GM19023 (cell line): Measurements from ENCODE around the gene SASH3.
"Not testable (repeated sequence)": the region's sequence is repeated elsewhere in the genome, so short reads cannot be mapped to it uniquely, and the experiment has no call there.

ENCODE experiments used
- ATAC-seq: cut with Tn5 transposase; IDR thresholded peaks from one replicate; pipeline ENCODE4 v1.9.1; 2021; ENCODE audit warnings: mild to moderate bottlenecking, moderate library complexity; ENCODE audit not compliant: unreplicated experiment

The SASH3 gene

DNA sequence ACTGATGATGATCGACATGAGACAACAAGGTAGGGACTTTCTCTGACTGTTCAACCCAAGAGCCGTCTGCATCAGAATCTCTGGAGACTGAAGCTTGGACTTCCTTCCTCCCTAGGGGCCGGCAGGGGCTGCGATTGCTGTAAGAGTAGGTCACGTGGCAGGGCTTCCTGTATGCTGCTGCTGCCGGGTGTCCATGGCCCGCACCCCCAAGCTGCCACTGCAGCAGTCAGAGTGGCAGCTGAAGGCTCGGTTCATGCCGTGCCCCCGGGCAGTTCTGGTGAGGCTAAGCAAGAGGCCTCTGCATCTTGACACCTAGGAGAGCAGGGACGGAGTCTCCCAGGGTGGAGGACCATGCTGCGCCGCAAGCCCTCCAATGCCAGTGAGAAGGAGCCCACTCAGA lies at the start of gene SASH3:
TSS of gene SASH3 (plus strand) at position 203 of the 400 bp plus-strand sequence. CDS start at position 352, 149 bp downstream.
- ATAC-seq: peak; percentile 25

DNA sequence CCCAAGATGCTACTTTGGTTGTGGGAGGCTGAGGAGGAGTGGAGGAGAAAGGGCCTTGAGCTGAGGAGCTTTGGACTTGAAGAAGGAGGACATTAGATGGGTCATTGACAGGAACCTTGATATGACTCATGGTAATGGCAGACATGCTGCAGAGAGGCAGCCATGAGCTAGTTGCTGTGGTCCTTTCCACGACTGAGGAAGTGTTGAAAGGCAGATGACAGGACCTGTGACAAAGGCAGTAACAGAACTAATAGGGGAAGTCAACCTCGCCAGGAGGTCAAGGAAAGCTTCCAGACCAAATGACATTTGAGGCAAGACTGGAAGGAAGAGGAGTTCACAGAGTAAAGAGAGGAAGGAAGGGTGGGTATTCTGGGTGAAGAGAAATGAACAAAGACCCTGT lies 48.5 kb upstream of the SASH3 start:
- ATAC-seq: no peak

DNA sequence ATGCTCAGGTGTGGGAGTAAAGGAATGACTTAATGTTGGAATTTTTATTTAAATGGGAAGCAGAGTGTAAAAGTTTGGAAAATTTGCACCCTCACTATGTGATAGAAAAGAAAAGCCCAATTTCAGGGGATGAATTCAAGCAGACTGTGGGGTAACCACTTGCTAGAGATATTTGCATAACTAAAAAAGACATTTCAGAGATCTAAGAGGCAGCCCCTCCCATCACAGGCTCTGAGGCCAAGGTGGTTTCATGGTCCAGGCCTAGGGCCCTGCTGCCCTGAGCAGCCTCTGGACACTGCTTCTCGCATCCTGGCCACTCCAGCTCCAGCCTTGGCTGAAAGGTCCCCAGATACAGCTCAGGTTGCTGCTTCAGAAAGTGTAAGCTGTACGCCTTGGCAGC lies 46.9 kb upstream of the SASH3 start:
- no peak for ATAC-seq

DNA sequence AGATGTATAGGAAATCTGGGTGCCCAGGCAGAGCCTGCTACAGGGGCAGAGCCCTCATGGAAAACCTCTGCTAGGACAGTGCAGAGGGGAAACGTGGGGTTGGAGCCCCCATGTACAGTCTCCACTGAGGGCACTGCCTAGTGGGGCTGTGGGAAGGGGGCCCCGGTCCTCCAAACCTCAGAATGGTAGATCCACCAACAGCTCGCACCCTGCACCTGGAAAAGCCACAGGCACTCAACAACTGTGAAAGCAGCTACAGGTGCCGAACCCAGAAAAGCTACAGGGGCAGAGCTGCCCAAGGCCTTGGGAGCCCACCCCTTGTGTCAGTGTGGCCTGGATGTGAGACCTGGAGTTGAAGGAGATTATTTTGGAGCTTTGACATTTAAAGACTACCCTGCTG lies 46.4 kb upstream of the SASH3 start:
- no peak for ATAC-seq

DNA sequence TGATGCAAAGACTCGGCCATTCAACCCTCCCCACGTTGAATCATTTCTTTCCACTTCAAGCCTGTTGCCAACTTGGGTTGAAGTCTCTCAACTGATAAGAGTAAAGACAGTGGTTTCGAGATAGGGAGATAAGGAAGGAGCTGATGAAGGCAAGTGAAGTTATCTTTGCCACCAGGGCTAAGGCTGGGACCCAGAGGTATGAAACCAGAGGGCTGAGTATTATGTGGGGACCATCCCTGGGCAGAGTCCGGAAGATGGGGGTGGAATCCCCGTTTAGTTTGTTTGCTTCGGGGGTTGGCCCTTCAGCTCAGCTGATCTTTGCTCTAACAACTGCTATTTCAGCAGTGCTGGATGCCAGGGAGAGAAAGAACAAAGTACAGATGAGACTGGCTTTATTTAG lies 43.3 kb upstream of the SASH3 start:
- ATAC-seq: no peak

DNA sequence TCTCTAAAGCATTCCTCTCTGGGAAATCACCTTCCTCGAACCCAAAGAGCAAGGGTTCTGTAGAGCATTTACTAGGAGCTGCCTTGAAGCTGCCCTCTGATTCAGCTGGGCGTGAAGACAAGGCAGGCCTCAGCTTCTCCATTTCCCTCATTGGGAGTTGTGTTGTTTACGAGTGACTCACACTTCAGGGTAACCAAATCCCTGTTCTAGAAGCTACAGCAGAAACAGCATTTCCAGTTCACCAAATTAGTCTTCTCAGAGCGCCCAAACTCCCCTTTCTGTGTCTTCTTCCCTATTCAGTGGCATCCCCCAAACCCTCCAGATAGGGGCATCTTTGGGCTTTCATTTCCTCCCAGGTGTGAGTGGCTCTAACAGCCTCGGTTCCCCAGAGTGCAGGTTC lies 41.8 kb upstream of the SASH3 start:
- ATAC-seq: no peak

DNA sequence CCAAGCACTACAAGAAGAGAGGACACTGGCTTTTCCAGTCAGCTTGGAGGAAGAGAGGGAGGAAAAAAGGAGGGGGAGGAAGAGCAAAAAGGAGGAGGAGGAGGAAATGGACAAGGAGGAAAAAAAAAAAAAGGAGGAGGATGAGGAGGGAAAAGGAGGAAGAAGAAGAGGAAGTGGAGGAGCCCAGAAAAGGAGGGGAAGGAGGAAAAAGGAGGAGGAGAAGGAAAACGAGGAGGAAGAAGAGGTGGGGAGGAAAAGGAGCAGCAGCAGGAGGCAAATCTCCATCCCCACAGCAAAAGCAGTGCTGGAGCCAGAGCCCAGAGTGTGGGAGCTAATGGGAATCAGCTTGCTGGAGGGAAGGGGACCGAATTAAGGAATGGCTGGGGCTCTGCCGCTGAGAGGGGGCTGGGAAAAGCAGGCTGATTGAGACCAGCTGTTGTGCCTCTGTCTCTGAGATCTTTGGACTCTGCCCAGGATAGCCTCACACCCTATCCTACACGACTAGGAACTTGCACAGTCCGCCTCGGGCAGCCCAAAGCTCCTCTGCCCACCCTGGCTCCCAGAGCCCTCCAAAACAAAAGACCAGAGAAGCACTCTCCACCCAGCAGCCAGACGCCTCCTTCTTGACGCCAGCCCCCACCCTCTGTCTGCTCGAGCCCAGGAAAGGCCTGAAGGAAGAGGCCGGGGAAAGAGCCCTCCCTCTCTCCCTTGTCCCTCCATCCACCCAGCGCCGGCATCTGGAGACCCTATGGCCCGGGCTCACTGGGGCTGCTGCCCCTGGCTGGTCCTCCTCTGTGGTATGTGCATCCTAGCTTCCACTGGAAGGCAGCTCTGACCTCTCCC lies 41.1 kb upstream of the SASH3 start, which contains the start of gene XPNPEP2:
TSS of gene XPNPEP2 (plus strand) at position 514 of the 843 bp plus-strand sequence. CDS start at position 749, 235 bp downstream.
- ATAC-seq: no peak

DNA sequence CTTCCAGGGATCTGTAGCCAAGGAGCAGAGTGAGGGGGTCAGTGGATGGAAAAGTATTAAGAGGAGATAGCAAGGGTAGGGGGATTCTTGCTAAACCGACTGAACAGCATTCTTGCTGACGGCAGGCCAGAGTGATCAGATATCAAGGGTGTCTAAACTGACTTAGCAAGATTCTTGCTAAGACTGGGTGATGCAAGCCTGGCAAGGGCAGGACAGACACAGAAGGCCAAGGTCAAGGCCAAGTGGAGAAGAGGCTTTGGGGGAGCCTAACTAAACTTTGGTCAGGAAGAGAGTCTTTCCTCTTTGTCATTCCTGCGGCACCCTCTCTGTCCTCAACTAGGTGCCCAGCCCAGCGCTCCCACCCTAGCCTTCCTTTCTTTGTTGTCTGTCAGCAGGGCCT lies 40.2 kb upstream of the SASH3 start:
- ATAC-seq: no peak

DNA sequence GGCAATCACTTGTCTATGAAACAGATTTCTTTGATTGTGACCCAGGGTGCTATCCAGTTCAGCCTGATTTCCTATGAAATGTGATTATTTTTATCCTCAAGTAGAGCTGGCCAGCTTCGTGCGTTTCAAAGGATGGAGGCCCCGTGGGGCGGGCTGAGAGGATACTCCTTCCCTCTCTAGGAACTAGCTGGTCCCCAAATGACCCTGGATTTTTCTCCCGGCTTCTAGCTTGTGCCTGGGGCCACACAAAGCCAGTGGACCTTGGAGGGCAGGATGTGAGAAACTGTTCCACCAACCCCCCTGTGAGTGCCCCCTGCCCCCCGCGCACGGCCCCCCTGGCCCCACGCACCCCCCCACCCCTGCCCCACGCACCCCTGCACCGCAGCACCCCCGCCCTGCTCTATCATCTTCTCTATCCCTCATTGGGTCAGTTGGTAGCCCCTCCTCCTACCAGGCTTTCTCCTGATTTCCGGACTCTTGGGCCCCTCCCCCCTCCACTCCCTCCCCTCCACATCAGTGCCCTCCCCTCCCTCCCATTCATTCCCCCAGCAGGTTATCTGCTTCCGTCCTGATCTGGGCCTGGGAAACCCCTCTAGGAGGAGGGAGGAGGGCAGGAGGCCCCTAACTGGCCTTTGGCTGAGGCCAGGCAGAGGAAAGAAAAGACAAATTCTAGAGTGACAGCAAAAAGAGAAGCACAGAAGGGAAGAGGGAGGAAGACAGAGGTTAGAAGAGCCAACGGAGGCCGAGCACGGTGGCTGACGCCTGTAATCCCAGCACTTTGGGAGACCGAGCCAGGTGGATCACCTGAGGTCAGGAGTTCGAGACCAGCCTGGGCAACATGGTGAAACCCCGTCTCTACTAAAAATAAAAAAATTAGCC lies 37.6 kb upstream of the SASH3 start:
- no peak for ATAC-seq

DNA sequence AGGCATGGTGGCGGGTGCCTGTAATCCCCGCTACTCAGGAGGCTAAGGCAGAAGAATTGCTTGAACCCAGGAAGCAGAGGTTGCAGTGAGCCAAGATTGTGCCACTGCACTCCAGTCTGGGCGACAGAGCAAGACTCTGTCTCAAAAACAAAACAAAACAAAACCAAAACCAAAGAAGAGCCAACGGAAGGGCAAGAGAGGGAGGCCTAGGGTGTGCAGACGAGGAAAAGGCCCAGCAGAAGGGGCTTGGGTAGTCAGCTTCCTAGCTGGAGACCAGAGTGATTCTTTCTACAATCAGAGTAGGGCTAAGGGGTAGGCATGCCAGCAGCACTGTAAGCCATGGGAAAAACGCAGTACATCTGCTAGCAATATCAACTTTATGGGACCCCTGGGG lies 37.0 kb upstream of the SASH3 start:
- ATAC-seq: not testable (repeated sequence)

DNA sequence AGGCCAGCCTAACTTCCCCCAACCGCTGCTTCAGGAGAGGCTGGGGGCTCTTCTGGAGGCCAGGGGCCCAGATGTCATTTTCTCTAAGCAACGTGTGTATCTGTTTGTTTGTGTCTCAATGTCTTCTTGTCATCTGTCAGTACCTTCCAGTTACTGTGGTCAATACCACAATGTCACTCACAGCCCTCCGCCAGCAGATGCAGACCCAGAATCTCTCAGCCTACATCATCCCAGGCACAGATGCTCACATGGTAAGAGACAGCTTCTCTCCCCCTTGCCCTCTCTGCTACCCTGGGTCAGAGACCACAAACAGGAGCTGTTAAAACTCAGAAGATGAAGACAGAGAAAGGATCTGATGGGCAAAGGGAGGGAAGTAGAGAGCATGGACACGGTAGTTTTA lies 35.9 kb upstream of the SASH3 start:
- no peak for ATAC-seq

DNA sequence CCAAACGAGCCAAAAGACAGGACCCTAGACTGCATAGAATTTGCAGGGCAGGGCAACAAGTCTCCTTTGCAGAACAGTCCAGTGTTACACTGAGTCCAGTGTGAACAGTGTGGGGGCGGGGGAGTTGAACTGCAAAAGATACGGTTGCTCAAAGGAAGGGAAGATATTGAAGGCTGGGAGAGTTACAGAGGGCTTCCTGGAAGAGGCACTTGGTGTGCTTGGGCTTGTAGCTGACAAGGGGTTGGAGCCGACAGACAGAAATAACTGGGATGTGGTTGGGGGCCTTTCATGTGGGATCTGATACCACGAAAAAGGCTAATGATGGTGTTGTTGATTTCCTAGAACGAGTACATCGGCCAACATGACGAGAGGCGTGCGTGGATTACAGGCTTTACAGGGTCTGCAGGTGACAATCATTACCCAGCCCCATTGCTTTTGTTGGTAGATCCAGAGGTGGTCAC lies 34.9 kb upstream of the SASH3 start:
- no peak for ATAC-seq

DNA sequence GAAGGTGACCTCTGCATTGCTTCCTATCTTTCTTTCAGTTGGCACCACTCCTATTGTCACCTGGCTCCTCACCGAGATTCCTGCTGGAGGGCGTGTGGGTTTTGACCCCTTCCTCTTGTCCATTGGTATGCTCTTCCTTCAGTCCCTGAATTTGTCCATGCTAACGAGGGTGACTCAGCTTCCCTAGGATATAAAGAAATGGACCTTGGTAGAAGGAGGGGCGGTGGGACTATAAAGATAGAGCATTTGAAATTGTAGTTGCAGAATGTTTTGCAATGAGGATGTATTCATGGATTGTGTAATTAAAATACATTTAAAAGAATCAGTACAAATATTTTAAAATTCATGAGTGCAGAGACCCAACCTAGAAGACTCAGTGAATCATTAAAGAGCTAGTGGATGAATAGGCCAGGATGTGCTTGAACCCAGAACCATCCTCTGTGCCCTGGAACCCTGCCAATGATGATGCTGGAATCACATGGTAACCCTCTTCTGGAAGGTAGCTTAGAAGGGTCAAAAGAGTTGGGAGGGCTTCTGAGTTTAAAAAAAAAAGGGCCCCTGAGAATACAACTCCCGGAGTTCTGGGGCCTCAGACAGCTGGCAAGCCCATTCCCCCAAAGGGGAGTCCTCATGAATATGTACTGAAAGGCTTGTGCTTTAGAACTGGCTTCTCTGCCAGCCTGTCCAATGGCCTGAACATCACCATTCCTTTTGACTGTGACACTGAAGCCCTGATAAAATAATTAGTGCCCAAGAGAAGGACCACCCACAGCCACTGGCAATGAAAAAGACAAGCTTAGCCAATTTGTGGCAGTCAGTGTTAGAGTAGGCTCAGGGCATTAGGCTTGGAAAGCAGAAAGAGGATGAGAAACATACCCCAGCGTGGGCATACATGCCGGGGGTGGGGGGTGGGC lies 32.9 kb upstream of the SASH3 start:
- ATAC-seq: no peak

DNA sequence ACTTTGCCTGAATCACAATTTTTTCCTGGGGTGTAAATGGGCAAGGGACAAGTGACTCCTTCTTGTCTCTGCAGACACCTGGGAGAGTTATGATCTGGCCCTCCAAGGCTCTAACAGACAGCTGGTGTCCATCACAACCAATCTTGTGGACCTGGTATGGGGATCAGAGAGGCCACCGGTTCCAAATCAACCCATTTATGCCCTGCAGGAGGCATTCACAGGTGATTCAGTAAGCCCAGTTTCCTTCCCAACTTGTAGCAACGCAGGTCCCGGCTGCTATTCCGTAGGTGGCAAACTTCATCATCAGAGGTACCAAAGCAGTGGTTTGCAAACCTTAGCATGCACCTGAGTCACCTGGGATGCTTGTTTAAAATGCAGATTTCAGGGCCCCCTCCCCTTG lies 32.2 kb upstream of the SASH3 start:
- ATAC-seq: no peak

DNA sequence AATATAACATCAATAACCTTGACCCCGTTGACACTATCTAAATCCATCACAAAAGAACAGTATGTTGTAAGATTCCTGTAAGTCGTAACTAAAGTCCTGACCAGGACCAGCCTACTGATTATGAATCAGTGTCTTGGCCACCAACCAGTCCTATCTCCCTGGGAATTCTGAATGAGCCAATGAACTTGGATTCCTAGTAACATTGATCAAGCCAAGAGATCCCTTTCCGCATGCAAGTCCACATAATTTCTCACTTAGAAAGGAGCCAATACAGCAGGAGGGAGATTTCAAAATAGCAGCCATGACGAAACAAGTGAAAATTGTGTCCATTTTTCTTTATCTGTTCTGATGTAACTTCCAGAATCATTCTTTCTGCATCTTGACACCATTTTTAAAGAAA lies 31.4 kb upstream of the SASH3 start:
- no peak for ATAC-seq

DNA sequence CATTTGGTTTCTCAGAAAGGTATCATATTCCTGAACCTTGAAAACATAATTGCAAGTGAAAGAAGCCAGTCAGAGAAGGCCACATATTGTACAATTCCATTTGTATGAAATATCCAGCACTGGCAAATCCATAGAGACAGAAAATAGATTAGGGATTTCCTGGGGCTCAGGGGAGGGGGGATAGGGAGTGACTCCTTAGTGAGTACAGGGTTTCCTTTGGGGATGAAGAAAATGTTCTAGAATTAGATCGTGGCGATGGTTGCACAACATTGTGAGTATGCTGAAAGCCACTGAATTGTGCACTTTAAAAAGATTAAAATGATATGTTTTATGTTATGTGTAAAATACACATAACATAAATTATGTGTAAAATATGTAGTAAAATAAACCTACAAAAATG lies 30.7 kb upstream of the SASH3 start:
- no peak for ATAC-seq

DNA sequence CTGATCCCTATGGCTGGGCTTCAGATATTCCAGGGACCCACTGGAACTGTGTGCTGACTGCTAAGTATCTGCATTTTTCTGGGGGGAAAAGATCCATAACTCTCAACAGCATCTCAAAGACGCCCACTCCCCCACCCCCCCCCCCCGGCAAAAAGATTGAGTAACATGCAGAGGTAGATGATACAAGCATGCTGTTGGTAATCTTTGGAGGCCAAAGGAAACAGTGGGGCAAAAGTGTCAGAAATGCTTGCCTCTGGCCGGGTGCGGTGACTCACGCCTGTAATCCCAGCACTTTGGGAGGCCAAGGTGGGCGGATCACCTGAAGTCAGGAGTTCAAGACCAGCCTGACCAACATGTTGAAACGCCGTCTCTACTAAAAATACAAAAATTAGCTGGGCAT lies 28.8 kb upstream of the SASH3 start:
- no peak for ATAC-seq

DNA sequence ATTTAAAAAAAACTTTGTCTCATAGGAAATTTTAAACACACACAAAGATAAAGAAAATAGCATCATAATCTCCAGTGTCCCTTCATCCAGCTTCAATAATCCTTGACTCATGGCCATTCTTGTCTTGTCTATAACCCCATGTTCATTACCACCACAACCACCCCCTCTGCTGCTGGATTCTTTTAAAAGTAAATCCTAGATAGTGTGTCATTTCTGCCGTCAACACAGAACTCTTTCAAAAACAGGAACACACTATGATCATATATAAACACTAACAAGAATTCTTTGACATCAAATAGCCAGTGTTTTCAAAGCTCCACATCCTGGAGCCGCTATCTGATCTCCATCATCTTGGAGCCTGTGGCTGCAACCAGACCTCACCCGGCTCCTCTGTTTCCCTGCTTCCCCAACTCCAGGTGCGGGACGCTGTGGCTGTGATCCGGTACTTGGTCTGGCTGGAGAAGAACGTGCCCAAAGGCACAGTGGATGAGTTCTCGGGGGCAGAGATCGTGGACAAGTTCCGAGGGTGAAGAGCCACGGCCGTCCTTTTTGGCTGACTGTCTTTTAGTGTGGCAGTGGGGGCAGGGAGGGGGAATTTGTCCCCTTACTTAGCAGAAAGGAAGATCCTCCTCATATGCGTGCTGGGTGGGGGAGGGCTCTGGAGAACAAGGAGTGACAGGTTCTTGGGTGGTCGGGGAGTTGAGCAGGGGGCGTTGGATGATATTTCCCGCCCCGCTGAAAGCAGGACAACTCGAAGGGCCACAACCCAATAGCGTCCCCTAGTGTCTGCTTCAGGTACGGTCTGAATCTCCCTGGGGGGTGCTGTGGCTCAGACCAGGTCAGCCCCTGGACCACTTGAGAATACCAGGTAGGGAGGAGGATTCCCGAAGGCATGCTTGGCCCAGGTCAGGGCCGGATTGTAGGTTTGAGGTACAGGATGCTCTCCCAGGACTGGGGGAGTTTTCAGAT lies 25.4 kb upstream of the SASH3 start:
- ATAC-seq: no peak

DNA sequence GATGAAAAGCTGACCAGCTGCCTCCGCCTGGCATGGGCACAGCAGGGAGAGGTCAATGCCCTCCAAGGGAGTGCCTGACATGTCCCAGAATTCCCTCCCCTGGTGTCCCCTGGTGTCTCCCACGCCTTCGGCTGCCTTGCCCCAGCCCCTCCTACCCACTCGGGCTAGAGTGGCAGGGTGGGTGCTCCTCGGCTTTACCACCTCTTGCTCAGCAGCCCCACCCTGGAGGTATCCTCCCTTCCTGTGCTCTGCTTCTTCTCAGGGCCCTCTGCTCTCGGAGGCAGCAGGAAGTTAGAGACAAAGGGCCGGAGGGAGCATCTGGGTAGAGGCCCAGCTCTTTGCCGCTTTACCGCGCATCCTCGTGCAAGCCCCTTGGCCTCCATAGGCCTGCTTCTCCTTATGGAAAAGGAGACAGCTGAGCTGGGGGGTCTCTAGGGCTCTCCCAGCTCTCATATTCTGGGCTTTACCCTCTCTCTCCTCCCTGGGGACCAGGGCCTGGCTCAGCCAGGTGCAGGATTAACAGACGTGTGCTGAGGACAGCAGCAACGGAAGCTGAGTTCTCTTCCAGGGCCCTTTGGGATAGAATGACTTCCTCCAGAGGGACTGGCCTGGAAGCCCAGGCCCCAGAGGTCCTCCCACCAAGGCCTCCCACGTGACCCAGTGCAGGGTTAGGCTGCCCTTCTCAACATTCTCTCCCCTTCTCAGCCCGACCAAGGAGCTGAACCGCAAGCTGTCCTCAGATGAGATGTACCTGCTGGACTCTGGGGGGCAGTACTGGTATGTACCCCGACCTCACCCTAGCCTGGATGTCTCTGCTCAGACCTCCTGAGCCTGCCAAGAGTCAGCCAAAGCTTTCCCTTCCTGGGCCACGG lies 23.7 kb upstream of the SASH3 start:
- ATAC-seq: no peak
